BLaER1 treated with 17β-estradiol and CSF1 and Interleukin-3, amounts not matched to agents 10 nM and 100 nM (cell line): Measurements from ENCODE around the gene ACAA2.

Experiments
- H3K27ac ChIP-seq, 11 experiments: shearing (Covaris generic); formaldehyde crosslinking; 2 replicates each; pipeline ENCODE4 v1.8.1; 2022
- H3K27me3 ChIP-seq, 11 experiments: shearing (Covaris generic); formaldehyde crosslinking; 2 replicates each; pipeline ENCODE4 v1.8.1; 2022
- H3K36me3 ChIP-seq, 11 experiments: shearing (Covaris generic); formaldehyde crosslinking; 2 replicates each; pipeline ENCODE4 v1.8.1; 2022
- H3K4me1 ChIP-seq, 10 experiments: shearing (Covaris generic); formaldehyde crosslinking; 2 replicates each; pipeline ENCODE4 v1.8.1; 2022
- H3K4me2 ChIP-seq, 11 experiments: shearing (Covaris generic); formaldehyde crosslinking; 2 replicates each; pipeline ENCODE4 v1.8.1; 2022
- H3K4me3 ChIP-seq, 10 experiments: shearing (Covaris generic); formaldehyde crosslinking; 2 replicates each; pipeline ENCODE4 v1.8.1; 2022
- H3K9ac ChIP-seq, 11 experiments: shearing (Covaris generic); formaldehyde crosslinking; 2 replicates each; pipeline ENCODE4 v1.8.1; 2022
- H3K9me3 ChIP-seq, 11 experiments: shearing (Covaris generic); formaldehyde crosslinking; replicated peaks in 1 of 11; 2 replicates each; pipeline ENCODE4 v1.8.1; 2022
- H4K20me1 ChIP-seq, 11 experiments: shearing (Covaris generic); formaldehyde crosslinking; 2 replicates each; pipeline ENCODE4 v1.8.1; 2022
- Cebpa-rat ChIP-seq, 11 experiments: shearing (Covaris generic); IDR thresholded peaks; 2 replicates each; pipeline ENCODE4 v1.8.1; 2022

The ACAA2 gene

GRCh38 chr18:49813319-49814146 lies at the start of gene ACAA2:
TSS of gene ACAA2 (minus strand) at chr18:49813533. CDS start at chr18:49813484, 49 bp downstream.
- TF ChIP-seq Cebpa-rat (IDR thresholded peaks at IDR 0.05): no peak
- Histone ChIP-seq H3K4me1 (peaks cover 22 to 29% (median 25%) of the 10 kb centered on the region in 10 experiments), H3K4me3 (peak within 1 kb of the TSS; percentile 76 to 95 (median 84)), H3K9ac (peak within 1 kb of the TSS; percentile 94 to 99 (median 97)), H3K27ac (peak within 1 kb of the TSS; percentile 92 to 100 (median 98)), H3K27me3 (no peaks in the 10 kb centered on the region), H3K36me3 (peaks cover 9 to 27% (median 20%) of the 10 kb centered on the region in 11 experiments), H4K20me1 (no peaks in the 10 kb centered on the region), H3K4me2 (peak within 1 kb of the TSS; percentile 93 to 98 (median 96)), H3K9me3 (peaks cover 14 to 22% (median 22%) of the 10 kb centered on the region in 11 experiments)

GRCh38 chr18:49862656-49863385 lies 49.5 kb upstream of the ACAA2 start:
- no peak overlapping the region for H3K27ac ChIP-seq
- no peak overlapping the region for H3K4me3 ChIP-seq
- TF ChIP-seq Cebpa-rat (IDR thresholded peaks at IDR 0.05): no peak
- no peaks in the 10 kb centered on the region for H3K9me3 ChIP-seq
- H3K4me1 ChIP-seq: peaks cover 4 to 10% (median 7%) of the 10 kb centered on the region in 10 experiments; a peak in 15 of 20 replicates
- no peaks in the 10 kb centered on the region for H3K36me3 ChIP-seq
- H3K4me2 ChIP-seq: no peak overlapping the region
- H4K20me1 ChIP-seq: no peaks in the 10 kb centered on the region
- H3K9ac ChIP-seq: no peak overlapping the region
- no peaks in the 10 kb centered on the region for H3K27me3 ChIP-seq

GRCh38 chr18:49861659-49862058 lies 48.3 kb upstream of the ACAA2 start:
- Histone ChIP-seq H3K27ac (no peak overlapping the region), H3K9me3 (no peaks in the 10 kb centered on the region), H3K9ac (no peak overlapping the region), H3K36me3 (no peaks in the 10 kb centered on the region), H3K4me3 (no peak overlapping the region), H3K4me2 (no peak overlapping the region), H3K4me1 (peaks cover 4 to 10% (median 7%) of the 10 kb centered on the region in 10 experiments; a peak in 15 of 20 replicates), H3K27me3 (no peaks in the 10 kb centered on the region), H4K20me1 (no peaks in the 10 kb centered on the region; a peak in 1 of 22 replicates)
- TF ChIP-seq Cebpa-rat (IDR thresholded peaks at IDR 0.05): no peak

- no peaks in the 10 kb centered on the region for H3K27me3 ChIP-seq
- H3K4me1 ChIP-seq: peaks cover 4 to 10% (median 7%) of the 10 kb centered on the region in 10 experiments; a peak in 15 of 20 replicates
- no peak for TF ChIP-seq Cebpa-rat (IDR thresholded peaks at IDR 0.05)
Observed at GRCh38 chr18:49859725-49860124, 46.4 kb upstream of the ACAA2 start.

GRCh38 chr18:49859021-49859359 lies 45.7 kb upstream of the ACAA2 start:
- Histone ChIP-seq H3K9me3 (no peaks in the 10 kb centered on the region), H3K4me2 (no peak overlapping the region), H3K4me3 (no peak overlapping the region), H3K4me1 (peaks cover 4 to 10% (median 7%) of the 10 kb centered on the region in 10 experiments; a peak in 15 of 20 replicates), H3K27me3 (no peaks in the 10 kb centered on the region), H3K36me3 (no peaks in the 10 kb centered on the region), H4K20me1 (no peaks in the 10 kb centered on the region; a peak in 1 of 22 replicates), H3K9ac (no peak overlapping the region), H3K27ac (no peak overlapping the region)
- TF ChIP-seq Cebpa-rat (IDR thresholded peaks at IDR 0.05): no peak

More at GRCh38 chr18:49859725-49860124, 46.4 kb upstream of the ACAA2 start:
- no peaks in the 10 kb centered on the region for H3K9me3 ChIP-seq
- H4K20me1 ChIP-seq: no peaks in the 10 kb centered on the region; a peak in 1 of 22 replicates
- H3K4me2 ChIP-seq: no peak overlapping the region
- 0 out of 22 replicates have a peak overlapping the region, but pooled peaks of 1 of the 11 experiments have one; percentile 28 for H3K9ac ChIP-seq
- no peaks in the 10 kb centered on the region for H3K36me3 ChIP-seq
- no peak overlapping the region for H3K4me3 ChIP-seq
- H3K27ac ChIP-seq: no peak overlapping the region

- no peaks in the 10 kb centered on the region for H3K9me3 ChIP-seq
- 0 out of 22 replicates have a peak overlapping the region, but pooled peaks of 1 of the 11 experiments have one; percentile 20 for H3K9ac ChIP-seq
- H3K4me3 ChIP-seq: no peak overlapping the region
- no peak overlapping the region for H3K27ac ChIP-seq
- no peaks in the 10 kb centered on the region; a peak in 1 of 22 replicates for H4K20me1 ChIP-seq
- no peaks in the 10 kb centered on the region for H3K27me3 ChIP-seq
- H3K36me3 ChIP-seq: no peaks in the 10 kb centered on the region
- peak overlapping the region in 8 of 11 experiments; percentile 1 to 26 (median 10); a peak in 5 of 22 replicates for H3K4me2 ChIP-seq
- peaks cover 4 to 10% (median 7%) of the 10 kb centered on the region in 10 experiments; a peak in 15 of 20 replicates for H3K4me1 ChIP-seq
- no peak for TF ChIP-seq Cebpa-rat (IDR thresholded peaks at IDR 0.05)
Observed at GRCh38 chr18:49858309-49859020, 45.1 kb upstream of the ACAA2 start.

GRCh38 chr18:49857708-49858107 lies 44.4 kb upstream of the ACAA2 start:
- H3K4me3 ChIP-seq: no peak overlapping the region
- no peak overlapping the region for H3K9ac ChIP-seq
- no peak overlapping the region for H3K27ac ChIP-seq
- H3K36me3 ChIP-seq: no peaks in the 10 kb centered on the region
- H3K27me3 ChIP-seq: no peaks in the 10 kb centered on the region
- peaks cover 4 to 10% (median 7%) of the 10 kb centered on the region in 10 experiments; a peak in 15 of 20 replicates for H3K4me1 ChIP-seq
- no peak overlapping the region for H3K4me2 ChIP-seq
- H4K20me1 ChIP-seq: no peaks in the 10 kb centered on the region; a peak in 1 of 22 replicates
- TF ChIP-seq Cebpa-rat (IDR thresholded peaks at IDR 0.05): no peak
- H3K9me3 ChIP-seq: no peaks in the 10 kb centered on the region

GRCh38 chr18:49856496-49856895 lies 43.2 kb upstream of the ACAA2 start:
- no peak overlapping the region for H3K27ac ChIP-seq
- no peaks in the 10 kb centered on the region for H3K27me3 ChIP-seq
- H3K36me3 ChIP-seq: no peaks in the 10 kb centered on the region
- H3K9ac ChIP-seq: no peak overlapping the region
- no peaks in the 10 kb centered on the region for H3K9me3 ChIP-seq
- H4K20me1 ChIP-seq: no peaks in the 10 kb centered on the region; a peak in 1 of 22 replicates
- no peak overlapping the region for H3K4me3 ChIP-seq
- TF ChIP-seq Cebpa-rat (IDR thresholded peaks at IDR 0.05): no peak
- no peak overlapping the region for H3K4me2 ChIP-seq
- peaks cover 4 to 10% (median 7%) of the 10 kb centered on the region in 10 experiments; a peak in 15 of 20 replicates for H3K4me1 ChIP-seq
